DND-41 (cell line): ENCODE data around the gene NEU1.
A peak's percentile ranks its signal among the peaks of the same experiment; 100 is the strongest.

ENCODE experiments used
- ATAC-seq: fragments of 200-7000 bp; cut with Tn5 transposase; 3 replicates; pipeline ENCODE4 v1.9.1; 2021; ENCODE audit warnings: low read depth; ENCODE audit not compliant: insufficient read depth
- DNase-seq: peaks from one replicate; pipeline ENCODE4 v3.0.0-alpha.2; 2020
- H2AFZ ChIP-seq: 2 replicates; pipeline ENCODE4 v1.6.0; 2012; ENCODE audit warnings: low read depth, low read length
- H3K27ac ChIP-seq: 2 replicates; pipeline ENCODE4 v1.5.1; 2012; ENCODE audit warnings: low read length, inconsistent platforms
- H3K27me3 ChIP-seq: fragments of 200-600 bp; sonication (generic); 2 replicates; pipeline ENCODE4 v1.6.0; 2012; ENCODE audit warnings: low read length, mild to moderate bottlenecking, inconsistent platforms; ENCODE audit not compliant: insufficient read depth, poor library complexity
- H3K36me3 ChIP-seq: 2 replicates; pipeline ENCODE4 v1.5.1; 2012; ENCODE audit warnings: low read length, inconsistent platforms; ENCODE audit not compliant: insufficient read depth
- H3K4me1 ChIP-seq: 2 replicates; pipeline ENCODE4 v1.5.1; 2012; ENCODE audit warnings: mild to moderate bottlenecking, low read length; ENCODE audit not compliant: insufficient read depth
- H3K4me2 ChIP-seq: 2 replicates; pipeline ENCODE4 v1.6.0; 2012; ENCODE audit warnings: mild to moderate bottlenecking, moderate library complexity, low read length, inconsistent platforms; ENCODE audit not compliant: insufficient read depth
- H3K4me3 ChIP-seq, 2 experiments: fragments of 200-600 bp in 1 of 2; shearing (Covaris generic) in 1 of 2; 2 replicates each; pipeline ENCODE4 v1.5.1; 2012 to 2016; ENCODE audit warnings: inconsistent platforms in 2 of 2, low read length in 2 of 2, mild to moderate bottlenecking in 2 of 2, low read depth in 1 of 2, moderate library complexity in 1 of 2
- H3K79me2 ChIP-seq: 2 replicates; pipeline ENCODE4 v1.6.0; 2012; ENCODE audit warnings: low read length, inconsistent platforms; ENCODE audit not compliant: insufficient read depth
- H3K9ac ChIP-seq: 2 replicates; pipeline ENCODE4 v1.6.0; 2012; ENCODE audit warnings: low read depth, mild to moderate bottlenecking, inconsistent platforms, low read length, moderate library complexity
- H3K9me3 ChIP-seq: 2 replicates; pipeline ENCODE4 v1.5.1; 2012; ENCODE audit warnings: low read length, moderate library complexity, mild to moderate bottlenecking, inconsistent platforms; ENCODE audit not compliant: insufficient read depth, severe bottlenecking
- H4K20me1 ChIP-seq: 2 replicates; pipeline ENCODE4 v1.6.0; 2012; ENCODE audit warnings: low read length; ENCODE audit not compliant: insufficient read depth
- CTCF ChIP-seq: IDR thresholded peaks from 2 replicates; pipeline ENCODE4 v1.5.1; 2012; ENCODE audit warnings: borderline replicate concordance, low read length, moderate library complexity, mild to moderate bottlenecking; ENCODE audit not compliant: poor library complexity, severe bottlenecking; ENCODE audit errors: extremely low read depth
- EZH2 ChIP-seq: IDR thresholded peaks from 3 replicates; pipeline ENCODE4 v1.6.1; 2012; ENCODE audit warnings: borderline replicate concordance, low read depth, mild to moderate bottlenecking, moderate library complexity, low read length, inconsistent platforms; ENCODE audit not compliant: severe bottlenecking

Gene NEU1

GRCh38 chr6:31834367-31835250 lies 28.0 kb downstream of the NEU1 start:
- H3K9me3 ChIP-seq, result no peaks in the 10 kb centered on the region
- peaks cover 67% of the 10 kb centered on the region for H3K4me1 ChIP-seq
- TF ChIP-seq CTCF (no peak), EZH2 (no peak)
- DNase-seq (peak; percentile 84), ATAC-seq (peak; percentile 75)
- no peaks in the 10 kb centered on the region for H3K27me3 ChIP-seq
- peak overlapping the region; percentile 88 for H3K4me2 ChIP-seq
- H3K36me3 ChIP-seq, result peaks cover 44% of the 10 kb centered on the region
- H3K27ac ChIP-seq, result peak overlapping the region; percentile 95
- H3K9ac ChIP-seq, result peak overlapping the region; percentile 81
- peak overlapping the region; percentile 70 for H2AFZ ChIP-seq
- peaks cover 88% of the 10 kb centered on the region for H3K79me2 ChIP-seq
- peaks cover 40% of the 10 kb centered on the region for H4K20me1 ChIP-seq
- peak overlapping the region; percentile 86 to 92 for H3K4me3 ChIP-seq

GRCh38 chr6:31831350-31832215 lies 31.0 kb downstream of the NEU1 start:
- Histone ChIP-seq H3K9ac (peak overlapping the region; percentile 69), H3K4me2 (peak overlapping the region; percentile 72), H3K9me3 (no peaks in the 10 kb centered on the region), H3K4me3 (peak overlapping the region; percentile 62 to 73; a peak in 3 of 4 replicates), H3K27me3 (no peaks in the 10 kb centered on the region), H3K79me2 (peaks cover 65% of the 10 kb centered on the region), H3K27ac (peak overlapping the region; percentile 87), H2AFZ (no peak overlapping the region), H3K4me1 (peaks cover 48% of the 10 kb centered on the region), H3K36me3 (peaks cover 14% of the 10 kb centered on the region), H4K20me1 (peaks cover 11% of the 10 kb centered on the region)
- no peak for DNase-seq
- TF ChIP-seq EZH2 (no peak), CTCF (no peak)
- ATAC-seq, result no peak

GRCh38 chr6:31830886-31831335 lies 31.7 kb downstream of the NEU1 start:
- no peak for TF ChIP-seq EZH2
- no peak for TF ChIP-seq CTCF
- H4K20me1 ChIP-seq, result peaks cover 4% of the 10 kb centered on the region; the same call in 1 of the 2 replicates
- H2AFZ ChIP-seq, result no peak overlapping the region; the same call in 1 of the 2 replicates
- peaks cover 7% of the 10 kb centered on the region for H3K36me3 ChIP-seq
- H3K4me3 ChIP-seq, result peak overlapping the region; percentile 62 to 73; a peak in 3 of 4 replicates
- H3K27me3 ChIP-seq, result no peaks in the 10 kb centered on the region
- H3K4me2 ChIP-seq, result peak overlapping the region; percentile 72
- H3K79me2 ChIP-seq, result peaks cover 59% of the 10 kb centered on the region
- H3K27ac ChIP-seq, result peak overlapping the region; percentile 87
- H3K9ac ChIP-seq, result peak overlapping the region; percentile 69
- peaks cover 48% of the 10 kb centered on the region for H3K4me1 ChIP-seq
- ATAC-seq (no peak), DNase-seq (no peak)
- H3K9me3 ChIP-seq, result no peaks in the 10 kb centered on the region
